Vagina (tissue), 2 donors: ENCODE data around the gene WASHC4.

Source experiments
- CTCF ChIP-seq, 3 experiments: fragments of 450-650 bp in 2 of 3; fragments of 200-600 bp in 1 of 3; sonication (generic) in 1 of 3; IDR thresholded peaks; one replicate each; pipeline ENCODE4 v1.5.1; 2017 to 2019; ENCODE audit warnings: antibody characterized with exemption in 3 of 3, mild to moderate bottlenecking in 2 of 3, moderate library complexity in 2 of 3
- POLR2AphosphoS5 ChIP-seq, 2 donors: sonication (generic); formaldehyde crosslinking; IDR thresholded peaks; one replicate each; pipeline ENCODE4 v1.9.0; 2017; ENCODE audit warnings: antibody characterized with exemption in 2 of 2, mild to moderate bottlenecking in 2 of 2, low read depth in 1 of 2; ENCODE audit not compliant: insufficient read depth in 1 of 2

GRCh38 chr12:105209091-105209490, 101.6 kb downstream of the WASHC4 start:
- no peak for TF ChIP-seq CTCF (IDR thresholded peaks at IDR 0.05)
- no peak for TF ChIP-seq POLR2AphosphoS5 (IDR thresholded peaks at IDR 0.05; ENCODE audit: insufficient read depth in 1 of 2, low read depth in 1 of 2)
